Fibroblast of the aortic adventitia (primary cell): ENCODE measurements around the gene AMPD3. TPM values are rescaled to one million over a fixed set of nuclear protein-coding genes. Genes with fewer than 3 reads are reported as not detected.

Experiments used
- DNase-seq: peaks from one replicate; pipeline ENCODE4 v3.0.0-alpha.2; 2010; ENCODE audit warnings: low read depth
- H3K4me3 ChIP-seq: 2 replicates; pipeline ENCODE4 v1.5.1; 2011; ENCODE audit warnings: low read depth, mild to moderate bottlenecking, control low read depth, low read length, moderate library complexity
- CTCF ChIP-seq: IDR thresholded peaks from 2 replicates; pipeline ENCODE4 v1.5.1; 2011; ENCODE audit warnings: mild to moderate bottlenecking, low read length, control low read depth, inconsistent platforms; ENCODE audit not compliant: insufficient read depth
- total RNA-seq: library from RNA; depleted of rRNA; stranded (reverse); fragments of >200 nt; gene quantifications from 2 replicates; pipeline ENCODE4 v1.2.3, GENCODE V29; 2012; ENCODE audit warnings: low replicate concordance

AMPD3 gene
- total RNA-seq, 1 donor, result 7.0 TPM

- TF ChIP-seq CTCF, result no peak
- no peak overlapping the region for H3K4me3 ChIP-seq
- DNase-seq, result peak; percentile 10
These were observed 16.6 kb upstream of the AMPD3 start for GRCh38 chr11:10438458-10438857.

GRCh38 chr11:10439351-10439750, 15.7 kb upstream of the AMPD3 start:
- no peak for TF ChIP-seq CTCF
- no peak overlapping the region for H3K4me3 ChIP-seq
- DNase-seq, result no peak

GRCh38 chr11:10439924-10440323, 15.1 kb upstream of the AMPD3 start:
- TF ChIP-seq CTCF, result no peak
- no peak overlapping the region for H3K4me3 ChIP-seq

GRCh38 chr11:10440401-10440800, 14.7 kb upstream of the AMPD3 start:
- no peak for TF ChIP-seq CTCF
- no peak overlapping the region for H3K4me3 ChIP-seq

More at GRCh38 chr11:10439924-10440323, 15.1 kb upstream of the AMPD3 start:
- no peak for DNase-seq

GRCh38 chr11:10441091-10441490, 14.0 kb upstream of the AMPD3 start:
- no peak for TF ChIP-seq CTCF
- no peak overlapping the region for H3K4me3 ChIP-seq
- DNase-seq, result no peak

More at GRCh38 chr11:10440401-10440800, 14.7 kb upstream of the AMPD3 start:
- no peak for DNase-seq

GRCh38 chr11:10441652-10442503, 13.2 kb upstream of the AMPD3 start:
- no peak for DNase-seq
- TF ChIP-seq CTCF, result no peak
- H3K4me3 ChIP-seq, result no peak overlapping the region

- no peak overlapping the region for H3K4me3 ChIP-seq
- TF ChIP-seq CTCF, result no peak
- no peak for DNase-seq
These were observed 11.9 kb upstream of the AMPD3 start for GRCh38 chr11:10443152-10443551.
